Medulla oblongata (tissue), 1 donor: ENCODE data around the gene CCDC106.
A peak's percentile ranks its signal among the peaks of the same experiment; 100 is the strongest.

ENCODE experiments used
- DNase-seq: peaks from one replicate; pipeline ENCODE4 v3.0.0-alpha.2; 2015; ENCODE audit errors: extremely low spot score

The CCDC106 gene

GRCh38 chr19:55635856-55636440 lies 12.1 kb upstream of the CCDC106 start:
- peak; percentile 1 for DNase-seq

GRCh38 chr19:55636723-55637122 lies 11.3 kb upstream of the CCDC106 start:
- no peak for DNase-seq

- no peak for DNase-seq
Observed at GRCh38 chr19:55637534-55637933, 10.5 kb upstream of the CCDC106 start.

- DNase-seq: peak; percentile 8
Observed at GRCh38 chr19:55638864-55639359, 9.1 kb upstream of the CCDC106 start.

GRCh38 chr19:55640043-55640576 lies 7.9 kb upstream of the CCDC106 start:
- DNase-seq: peak; percentile 52

- DNase-seq: peak; percentile 54
Observed at GRCh38 chr19:55640577-55641425, 7.2 kb upstream of the CCDC106 start, which contains the start of gene ZNF580. TSS of gene ZNF580 (plus strand) at chr19:55641002. CDS start at chr19:55642509, 1,507 bp downstream.

- peak; percentile 19 for DNase-seq
Observed at GRCh38 chr19:55641426-55642152, 6.4 kb upstream of the CCDC106 start.

GRCh38 chr19:55642153-55643002 lies 5.6 kb upstream of the CCDC106 start:
- DNase-seq: peak; percentile 19

GRCh38 chr19:55643003-55643886 lies 4.8 kb upstream of the CCDC106 start, which contains the start of gene ZNF581:
TSS of gene ZNF581 (plus strand) at chr19:55643649. CDS start at chr19:55644572, 923 bp downstream.
- DNase-seq: peak; percentile 58

- no peak for DNase-seq
Observed at GRCh38 chr19:55643887-55644176, 4.2 kb upstream of the CCDC106 start.

- DNase-seq: no peak
Observed at GRCh38 chr19:55644191-55644833, 3.7 kb upstream of the CCDC106 start.

- no peak for DNase-seq
Observed at GRCh38 chr19:55644842-55645511, 3.0 kb upstream of the CCDC106 start.

GRCh38 chr19:55645512-55645881 lies 2.5 kb upstream of the CCDC106 start:
- no peak for DNase-seq

- no peak for DNase-seq
Observed at GRCh38 chr19:55646889-55647731, 902 bp upstream of the CCDC106 start.

- no peak for DNase-seq
Observed at GRCh38 chr19:55648585-55649267, 714 bp downstream of the CCDC106 start.

- DNase-seq: no peak
Observed at GRCh38 chr19:55649268-55650125, 1.5 kb downstream of the CCDC106 start.

GRCh38 chr19:55650126-55650557 lies 2.1 kb downstream of the CCDC106 start:
- DNase-seq: no peak
